Astrocyte (in vitro differentiated cells and primary cell): ENCODE measurements around the gene POU3F2. TPM values are rescaled to one million over a fixed set of nuclear protein-coding genes. Genes with fewer than 3 reads are reported as not detected.
A peak's percentile ranks its signal among the peaks of the same experiment; 100 is the strongest.

Experiments
- DNase-seq: peaks from one replicate; pipeline ENCODE4 v3.0.0-alpha.2; 2010; ENCODE audit warnings: low read depth
- FAIRE-seq: peaks from 2 replicates; lab custom pipeline; 2011; peaks lifted over from hg19 to GRCh38; lab: Jason Lieb, UNC
- H2AFZ ChIP-seq: 2 replicates; pipeline ENCODE4 v1.6.0; 2012; ENCODE audit warnings: low read depth, low read length, inconsistent platforms
- H3K27ac ChIP-seq: 2 replicates; pipeline ENCODE4 v1.5.1; 2011; ENCODE audit warnings: low read depth, low read length, inconsistent platforms
- H3K27me3 ChIP-seq: 2 replicates; pipeline ENCODE4 v1.6.0; 2011; ENCODE audit warnings: low read length, inconsistent platforms; ENCODE audit not compliant: insufficient read depth
- H3K36me3 ChIP-seq: 2 replicates; pipeline ENCODE4 v1.5.1; 2011; ENCODE audit warnings: low read length, inconsistent platforms; ENCODE audit not compliant: insufficient read depth
- H3K4me1 ChIP-seq: 2 replicates; pipeline ENCODE4 v1.5.1; 2011; ENCODE audit warnings: low read length, inconsistent platforms; ENCODE audit not compliant: insufficient read depth
- H3K4me2 ChIP-seq: 2 replicates; pipeline ENCODE4 v1.6.0; 2012; ENCODE audit warnings: low read length, inconsistent platforms
- H3K4me3 ChIP-seq: 2 replicates; pipeline ENCODE4 v1.5.1; 2011; ENCODE audit warnings: low read depth, mild to moderate bottlenecking, low read length, inconsistent platforms; ENCODE audit not compliant: insufficient read depth
- H3K79me2 ChIP-seq: 2 replicates; pipeline ENCODE4 v1.6.0; 2012; ENCODE audit warnings: mild to moderate bottlenecking, low read length, inconsistent platforms; ENCODE audit not compliant: insufficient read depth
- H3K9ac ChIP-seq: 2 replicates; pipeline ENCODE4 v1.6.0; 2012; ENCODE audit warnings: mild to moderate bottlenecking, low read length, inconsistent platforms
- H3K9me3 ChIP-seq: 2 replicates; pipeline ENCODE4 v1.5.1; 2012; ENCODE audit warnings: low read depth, mild to moderate bottlenecking, low read length, inconsistent platforms; ENCODE audit not compliant: insufficient read depth
- H4K20me1 ChIP-seq: 2 replicates; pipeline ENCODE4 v1.6.0; 2012; ENCODE audit warnings: low read length, inconsistent platforms; ENCODE audit not compliant: insufficient read depth
- H3K27ac Mint-ChIP-seq: one replicate; pipeline ENCODE4 v1.8.0; 2021; ENCODE audit warnings: mild to moderate bottlenecking, mixed read lengths; ENCODE audit not compliant: unreplicated experiment
- H3K27me3 Mint-ChIP-seq: one replicate; pipeline ENCODE4 v1.8.0; 2021; ENCODE audit warnings: low read depth, mixed read lengths; ENCODE audit not compliant: unreplicated experiment
- H3K36me3 Mint-ChIP-seq: one replicate; pipeline ENCODE4 v1.8.0; 2021; ENCODE audit warnings: low read depth, mixed read lengths; ENCODE audit not compliant: unreplicated experiment
- H3K4me1 Mint-ChIP-seq: one replicate; pipeline ENCODE4 v1.8.0; 2021; ENCODE audit warnings: low read depth, mixed read lengths; ENCODE audit not compliant: unreplicated experiment
- H3K4me3 Mint-ChIP-seq: one replicate; pipeline ENCODE4 v1.8.0; 2021; ENCODE audit warnings: mild to moderate bottlenecking, moderate library complexity, mixed read lengths; ENCODE audit not compliant: unreplicated experiment
- H3K9me3 Mint-ChIP-seq: one replicate; pipeline ENCODE4 v1.8.0; 2021; ENCODE audit warnings: mild to moderate bottlenecking, mixed read lengths; ENCODE audit not compliant: unreplicated experiment
- EZH2 ChIP-seq: IDR thresholded peaks from 2 replicates; pipeline ENCODE4 v1.6.1; 2012; ENCODE audit warnings: mild to moderate bottlenecking, low read length, inconsistent platforms; ENCODE audit not compliant: insufficient read depth
- total RNA-seq: library from RNA; stranded (reverse); gene quantifications from 2 replicates; pipeline ENCODE4 v1.2.1, GENCODE V29; 2021
- TF ChIP-seq, protein P1 (sequence below): IDR thresholded peaks from 2 replicates; pipeline ENCODE4 v1.5.1; 2011; ENCODE audit warnings: low read depth, mild to moderate bottlenecking, inconsistent platforms, low read length, moderate library complexity; ENCODE audit not compliant: insufficient read depth

POU3F2 gene
- total RNA-seq, 1 donor from 2014 or later: 2.1 TPM

DNA sequence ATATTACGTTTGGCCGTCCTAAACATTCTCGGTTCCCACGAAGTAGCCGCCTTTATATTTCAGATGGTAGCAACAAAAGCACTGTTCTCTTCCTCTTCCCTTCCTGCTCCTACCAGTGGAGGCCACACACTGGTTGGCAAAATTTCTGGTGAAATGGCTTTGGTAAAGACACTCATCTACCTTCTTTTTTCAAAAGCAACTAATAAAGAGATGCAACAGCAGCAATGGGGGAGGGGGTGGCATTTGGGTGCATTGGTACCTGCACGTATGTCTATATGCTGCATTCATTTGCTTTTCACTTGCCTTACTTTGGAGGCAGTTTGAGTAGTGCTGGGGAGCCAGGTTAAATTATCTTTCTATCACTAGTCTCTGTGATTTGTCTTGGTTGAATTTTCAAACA, 6.0 kb downstream of the POU3F2 start:
- no peak overlapping the region for H2AFZ ChIP-seq
- no peaks in the 10 kb centered on the region for H3K9me3 ChIP-seq
- H3K79me2 ChIP-seq: peaks cover 76% of the 10 kb centered on the region
- FAIRE-seq: no peak
- Mint-ChIP-seq H3K36me3 (no peaks in the 10 kb centered on the region), H3K4me3 (no peak overlapping the region), H3K27me3 (peaks cover 64% of the 10 kb centered on the region), H3K4me1 (peaks cover 5% of the 10 kb centered on the region), H3K27ac (no peak overlapping the region), H3K9me3 (peaks cover 3% of the 10 kb centered on the region)
- no peak overlapping the region for H3K4me3 ChIP-seq
- DNase-seq: no peak
- H3K27ac ChIP-seq: no peak overlapping the region
- peaks cover 11% of the 10 kb centered on the region for H3K4me1 ChIP-seq
- peak overlapping the region; percentile 14 for H3K9ac ChIP-seq
- H3K36me3 ChIP-seq: no peaks in the 10 kb centered on the region
- no peak for TF ChIP-seq EZH2
- TF ChIP-seq, protein P1, sequence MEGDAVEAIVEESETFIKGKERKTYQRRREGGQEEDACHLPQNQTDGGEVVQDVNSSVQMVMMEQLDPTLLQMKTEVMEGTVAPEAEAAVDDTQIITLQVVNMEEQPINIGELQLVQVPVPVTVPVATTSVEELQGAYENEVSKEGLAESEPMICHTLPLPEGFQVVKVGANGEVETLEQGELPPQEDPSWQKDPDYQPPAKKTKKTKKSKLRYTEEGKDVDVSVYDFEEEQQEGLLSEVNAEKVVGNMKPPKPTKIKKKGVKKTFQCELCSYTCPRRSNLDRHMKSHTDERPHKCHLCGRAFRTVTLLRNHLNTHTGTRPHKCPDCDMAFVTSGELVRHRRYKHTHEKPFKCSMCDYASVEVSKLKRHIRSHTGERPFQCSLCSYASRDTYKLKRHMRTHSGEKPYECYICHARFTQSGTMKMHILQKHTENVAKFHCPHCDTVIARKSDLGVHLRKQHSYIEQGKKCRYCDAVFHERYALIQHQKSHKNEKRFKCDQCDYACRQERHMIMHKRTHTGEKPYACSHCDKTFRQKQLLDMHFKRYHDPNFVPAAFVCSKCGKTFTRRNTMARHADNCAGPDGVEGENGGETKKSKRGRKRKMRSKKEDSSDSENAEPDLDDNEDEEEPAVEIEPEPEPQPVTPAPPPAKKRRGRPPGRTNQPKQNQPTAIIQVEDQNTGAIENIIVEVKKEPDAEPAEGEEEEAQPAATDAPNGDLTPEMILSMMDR: no peak
- H4K20me1 ChIP-seq: peaks cover 8% of the 10 kb centered on the region
- peaks cover 60% of the 10 kb centered on the region for H3K27me3 ChIP-seq
- H3K4me2 ChIP-seq: peak overlapping the region; percentile 72

GRCh38 chr6:98840996-98841513, 6.7 kb downstream of the POU3F2 start:
- H3K36me3 ChIP-seq: no peaks in the 10 kb centered on the region
- H3K9me3 Mint-ChIP-seq: no peaks in the 10 kb centered on the region
- DNase-seq: no peak
- no peak overlapping the region for H3K27ac Mint-ChIP-seq
- peaks cover 8% of the 10 kb centered on the region for H4K20me1 ChIP-seq
- no peaks in the 10 kb centered on the region for H3K36me3 Mint-ChIP-seq
- H3K9ac ChIP-seq: no peak overlapping the region
- H3K27ac ChIP-seq: no peak overlapping the region
- H3K79me2 ChIP-seq: peaks cover 70% of the 10 kb centered on the region
- H3K27me3 ChIP-seq: peaks cover 55% of the 10 kb centered on the region
- peaks cover 7% of the 10 kb centered on the region for H3K4me1 ChIP-seq
- no peak for FAIRE-seq
- H3K9me3 ChIP-seq: no peaks in the 10 kb centered on the region
- H3K4me1 Mint-ChIP-seq: peaks cover 3% of the 10 kb centered on the region
- no peak overlapping the region for H3K4me3 ChIP-seq
- no peak overlapping the region for H2AFZ ChIP-seq
- TF ChIP-seq, protein P1: no peak
- TF ChIP-seq EZH2: no peak
- peaks cover 63% of the 10 kb centered on the region for H3K27me3 Mint-ChIP-seq
- peak overlapping the region; percentile 72 for H3K4me2 ChIP-seq
- no peak overlapping the region for H3K4me3 Mint-ChIP-seq

- Mint-ChIP-seq H3K27me3 (peaks cover 66% of the 10 kb centered on the region), H3K36me3 (no peaks in the 10 kb centered on the region), H3K9me3 (no peaks in the 10 kb centered on the region), H3K27ac (no peak overlapping the region), H3K4me1 (peaks cover 3% of the 10 kb centered on the region), H3K4me3 (no peak overlapping the region)
- no peak for TF ChIP-seq EZH2
- TF ChIP-seq, protein P1: no peak
- Histone ChIP-seq H3K27me3 (peaks cover 55% of the 10 kb centered on the region), H3K4me3 (peak overlapping the region; percentile 26), H3K79me2 (peaks cover 62% of the 10 kb centered on the region), H4K20me1 (peaks cover 2% of the 10 kb centered on the region), H3K4me2 (peak overlapping the region; percentile 96), H3K9me3 (no peaks in the 10 kb centered on the region), H2AFZ (no peak overlapping the region), H3K36me3 (no peaks in the 10 kb centered on the region), H3K4me1 (peaks cover 7% of the 10 kb centered on the region), H3K9ac (peak overlapping the region; percentile 66), H3K27ac (no peak overlapping the region)
- FAIRE-seq: no peak
- peak; percentile 38 for DNase-seq
Observed at GRCh38 chr6:98841621-98842341, 7.4 kb downstream of the POU3F2 start.
